Effector memory CD4-positive, alpha-beta T cell (primary cell): ENCODE measurements around the gene MFSD1.

Experiments used
- DNase-seq, 3 donors: peaks; one replicate each; pipeline ENCODE4 v3.0.0-alpha.2; 2020
- H3K27ac ChIP-seq: 2 replicates; pipeline ENCODE4 v1.7.0; 2013; ENCODE audit warnings: mild to moderate bottlenecking, low read length, moderate library complexity; ENCODE audit not compliant: insufficient read depth, poor library complexity, severe bottlenecking
- H3K27me3 ChIP-seq: replicated peaks from 2 replicates; pipeline ENCODE4 v1.7.0; 2013; ENCODE audit warnings: mild to moderate bottlenecking, low read length; ENCODE audit not compliant: insufficient read depth, control insufficient read depth, poor library complexity, severe bottlenecking
- H3K36me3 ChIP-seq: 2 replicates; pipeline ENCODE4 v1.7.0; 2013; ENCODE audit warnings: mild to moderate bottlenecking, low read length, moderate library complexity; ENCODE audit not compliant: control insufficient read depth, insufficient read depth
- H3K4me1 ChIP-seq: 2 replicates; pipeline ENCODE4 v1.7.0; 2013; ENCODE audit warnings: low read length, mild to moderate bottlenecking; ENCODE audit not compliant: control insufficient read depth, insufficient read depth, poor library complexity, severe bottlenecking
- H3K4me3 ChIP-seq: 2 replicates; pipeline ENCODE4 v1.7.0; 2013; ENCODE audit warnings: low read length, low read depth, mild to moderate bottlenecking; ENCODE audit not compliant: insufficient read depth, poor library complexity, severe bottlenecking
- H3K9me3 ChIP-seq: 2 replicates; pipeline ENCODE4 v1.7.0; 2013; ENCODE audit warnings: mild to moderate bottlenecking, low read length, moderate library complexity; ENCODE audit not compliant: control insufficient read depth
- total RNA-seq, 3 donors: gene quantifications; one replicate each; lab custom pipeline; 2026; lab: John Stamatoyannopoulos, UW

MFSD1 gene
- total RNA-seq: 21.1 to 24.2 (median 23.7) reads per million in 3 donors

GRCh38 chr3:158801696-158802408 is at the start of gene MFSD1:
Gene MFSD1 (plus strand): TSS chr3:158802054. CDS start chr3:158802153, 99 bp downstream.
- H3K4me1 ChIP-seq: peaks cover 5% of the 10 kb centered on the region
- peaks cover 6% of the 10 kb centered on the region for H3K36me3 ChIP-seq
- no peaks in the 10 kb centered on the region for H3K9me3 ChIP-seq
- H3K27me3 ChIP-seq: no peaks in the 10 kb centered on the region
- peak; percentile 87 to 89 (median 88) for DNase-seq
- peak within 1 kb of the TSS; percentile 67 for H3K27ac ChIP-seq
- H3K4me3 ChIP-seq: peak within 1 kb of the TSS; percentile 81

- no peaks in the 10 kb centered on the region for H3K36me3 ChIP-seq
- H3K4me1 ChIP-seq: no peaks in the 10 kb centered on the region
- no peak overlapping the region for H3K27ac ChIP-seq
- no peaks in the 10 kb centered on the region for H3K9me3 ChIP-seq
- H3K27me3 ChIP-seq: no peaks in the 10 kb centered on the region
- no peak for DNase-seq
- H3K4me3 ChIP-seq: no peak overlapping the region
Observed at GRCh38 chr3:158753854-158754253, 48.0 kb upstream of the MFSD1 start.

- no peak overlapping the region for H3K4me3 ChIP-seq
- no peaks in the 10 kb centered on the region for H3K9me3 ChIP-seq
- H3K36me3 ChIP-seq: no peaks in the 10 kb centered on the region
- H3K27ac ChIP-seq: no peak overlapping the region
- no peaks in the 10 kb centered on the region for H3K4me1 ChIP-seq
- no peaks in the 10 kb centered on the region for H3K27me3 ChIP-seq
- no peak for DNase-seq
Observed at GRCh38 chr3:158755421-158755820, 46.4 kb upstream of the MFSD1 start.

- H3K9me3 ChIP-seq: no peaks in the 10 kb centered on the region
- no peak for DNase-seq
- H3K4me1 ChIP-seq: no peaks in the 10 kb centered on the region
- no peak overlapping the region for H3K27ac ChIP-seq
- no peaks in the 10 kb centered on the region for H3K27me3 ChIP-seq
- no peak overlapping the region for H3K4me3 ChIP-seq
- no peaks in the 10 kb centered on the region for H3K36me3 ChIP-seq
Observed at GRCh38 chr3:158761350-158761749, 40.5 kb upstream of the MFSD1 start.

- DNase-seq: no peak
- no peaks in the 10 kb centered on the region for H3K9me3 ChIP-seq
- no peaks in the 10 kb centered on the region for H3K4me1 ChIP-seq
- no peaks in the 10 kb centered on the region for H3K36me3 ChIP-seq
- no peaks in the 10 kb centered on the region for H3K27me3 ChIP-seq
- no peak overlapping the region for H3K27ac ChIP-seq
- no peak overlapping the region for H3K4me3 ChIP-seq
Observed at GRCh38 chr3:158762701-158763100, 39.2 kb upstream of the MFSD1 start.

- no peak for DNase-seq
- Histone ChIP-seq H3K27me3 (no peaks in the 10 kb centered on the region), H3K4me1 (no peaks in the 10 kb centered on the region), H3K27ac (no peak overlapping the region), H3K9me3 (no peaks in the 10 kb centered on the region), H3K4me3 (no peak overlapping the region), H3K36me3 (no peaks in the 10 kb centered on the region)
Observed at GRCh38 chr3:158763421-158763820, 38.4 kb upstream of the MFSD1 start.

- no peaks in the 10 kb centered on the region for H3K27me3 ChIP-seq
- H3K27ac ChIP-seq: no peak overlapping the region
- no peak for DNase-seq
- no peaks in the 10 kb centered on the region for H3K4me1 ChIP-seq
- H3K9me3 ChIP-seq: no peaks in the 10 kb centered on the region
- H3K4me3 ChIP-seq: no peak overlapping the region
- H3K36me3 ChIP-seq: no peaks in the 10 kb centered on the region
Observed at GRCh38 chr3:158765518-158766205, 36.2 kb upstream of the MFSD1 start.

- no peaks in the 10 kb centered on the region for H3K36me3 ChIP-seq
- no peak overlapping the region for H3K27ac ChIP-seq
- H3K27me3 ChIP-seq: no peaks in the 10 kb centered on the region
- DNase-seq: no peak
- H3K4me1 ChIP-seq: no peaks in the 10 kb centered on the region
- no peak overlapping the region for H3K4me3 ChIP-seq
- no peaks in the 10 kb centered on the region for H3K9me3 ChIP-seq
Observed at GRCh38 chr3:158766364-158766763, 35.5 kb upstream of the MFSD1 start.

GRCh38 chr3:158768361-158768787 is 33.5 kb upstream of the MFSD1 start:
- DNase-seq: no peak
- Histone ChIP-seq H3K4me3 (no peak overlapping the region), H3K27ac (no peak overlapping the region), H3K36me3 (no peaks in the 10 kb centered on the region), H3K4me1 (no peaks in the 10 kb centered on the region), H3K27me3 (no peaks in the 10 kb centered on the region), H3K9me3 (no peaks in the 10 kb centered on the region)

- Histone ChIP-seq H3K4me1 (no peaks in the 10 kb centered on the region), H3K9me3 (no peaks in the 10 kb centered on the region), H3K27me3 (no peaks in the 10 kb centered on the region), H3K27ac (no peak overlapping the region), H3K4me3 (no peak overlapping the region), H3K36me3 (no peaks in the 10 kb centered on the region)
- DNase-seq: no peak
Observed at GRCh38 chr3:158768881-158769543, 32.8 kb upstream of the MFSD1 start.
